HEK293T (cell line): Measurements from ENCODE around the gene GOPC.

ENCODE experiments used
- L3MBTL2 ChIP-seq: fragments of 450-650 bp; conservative IDR thresholded peaks from 2 replicates; pipeline ENCODE4 v1.6.1; 2016; ENCODE audit warnings: mild to moderate bottlenecking
- LEF1 ChIP-seq: fragments of 450-650 bp; IDR thresholded peaks from 2 replicates; pipeline ENCODE4 v1.6.1; 2017; ENCODE audit warnings: mild to moderate bottlenecking, borderline replicate concordance
- NFRKB ChIP-seq: fragments of 450-650 bp; IDR thresholded peaks from 2 replicates; pipeline ENCODE4 v1.6.1; 2016; ENCODE audit warnings: mild to moderate bottlenecking, moderate library complexity
- SUZ12 ChIP-seq: fragments of 450-650 bp; IDR thresholded peaks from 2 replicates; pipeline ENCODE4 v1.6.1; 2016; ENCODE audit warnings: mild to moderate bottlenecking

- TF ChIP-seq L3MBTL2 (no peak), SUZ12 (no peak), NFRKB (no peak), LEF1 (no peak)
Measured at GRCh38 chr6:117601811-117602150, 530 bp downstream of the GOPC start.
